Suprapubic skin (tissue), 4 donors: ENCODE measurements around the gene APC. TPM values are rescaled to one million over a fixed set of nuclear protein-coding genes. Genes with fewer than 3 reads are reported as not detected.
A peak's percentile ranks its signal among the peaks of the same experiment; 100 is the strongest.
"Not testable (repeated sequence)": the region's sequence is repeated elsewhere in the genome, so short reads cannot be mapped to it uniquely, and the experiment has no call there.

Source experiments
- DNase-seq, 2 donors: peaks; one replicate each; pipeline ENCODE4 v3.0.0-alpha.2; 2019; ENCODE audit warnings: low spot score in 2 of 2
- H3K27ac ChIP-seq: fragments of 200-600 bp; sonication (generic); one replicate; pipeline ENCODE4 v1.5.1; 2019
- H3K27me3 ChIP-seq: fragments of 200-600 bp; sonication (generic); one replicate; pipeline ENCODE4 v1.5.1; 2019
- H3K36me3 ChIP-seq: fragments of 200-600 bp; sonication (generic); one replicate; pipeline ENCODE4 v1.5.1; 2019
- H3K4me1 ChIP-seq: fragments of 200-600 bp; sonication (generic); one replicate; pipeline ENCODE4 v1.5.1; 2019
- H3K4me3 ChIP-seq: fragments of 200-600 bp; sonication (generic); one replicate; pipeline ENCODE4 v1.5.1; 2019; ENCODE audit warnings: mild to moderate bottlenecking
- H3K9me3 ChIP-seq: fragments of 200-600 bp; sonication (generic); one replicate; pipeline ENCODE4 v1.5.1; 2019
- EP300 ChIP-seq: sonication (generic); formaldehyde crosslinking; IDR thresholded peaks from one replicate; pipeline ENCODE4 v1.6.1; 2017; ENCODE audit warnings: antibody characterized with exemption
- POLR2A ChIP-seq, 2 donors: fragments of 450-650 bp; IDR thresholded peaks; one replicate each; pipeline ENCODE4 v1.6.1; 2017; ENCODE audit warnings: antibody characterized with exemption in 2 of 2, mild to moderate bottlenecking in 2 of 2, moderate library complexity in 2 of 2
- POLR2AphosphoS5 ChIP-seq, 3 donors: sonication (generic); formaldehyde crosslinking; IDR thresholded peaks; one replicate each; pipeline ENCODE4 v1.6.1; 2017; ENCODE audit warnings: antibody characterized with exemption in 3 of 3
- WGBS: methylation state at CpG from one replicate; pipeline ENCODE4 v1.1.5; 2018; 5-methylcytosine and 5-hydroxymethylcytosine counted together
- total RNA-seq, 4 donors: library from RNA; depleted of rRNA; stranded (reverse); fragments of >200 nt; gene quantifications; one replicate each; pipeline ENCODE4 v1.1.0, GENCODE V29; 2016
- TF ChIP-seq, protein P1 (sequence below), 2 donors: fragments of 200-600 bp in 1 of 2; fragments of 450-650 bp in 1 of 2; sonication (generic) in 1 of 2; IDR thresholded peaks; one replicate each; pipeline ENCODE4 v1.5.1; 2016 to 2019; ENCODE audit warnings: antibody characterized with exemption in 2 of 2, mild to moderate bottlenecking in 1 of 2, moderate library complexity in 1 of 2

APC gene
- total RNA-seq, 4 donors from 2014 or later: 40.8 to 76.4 (median 53.9) TPM

- no peak overlapping the region for H3K27ac ChIP-seq
- DNase-seq: no peak
- H3K27me3 ChIP-seq: no peaks in the 10 kb centered on the region
- H3K36me3 ChIP-seq: no peaks in the 10 kb centered on the region
- no peak overlapping the region for H3K4me3 ChIP-seq
- no peak for TF ChIP-seq EP300
- TF ChIP-seq POLR2A (IDR thresholded peaks at IDR 0.05): no peak
- TF ChIP-seq, protein P1, sequence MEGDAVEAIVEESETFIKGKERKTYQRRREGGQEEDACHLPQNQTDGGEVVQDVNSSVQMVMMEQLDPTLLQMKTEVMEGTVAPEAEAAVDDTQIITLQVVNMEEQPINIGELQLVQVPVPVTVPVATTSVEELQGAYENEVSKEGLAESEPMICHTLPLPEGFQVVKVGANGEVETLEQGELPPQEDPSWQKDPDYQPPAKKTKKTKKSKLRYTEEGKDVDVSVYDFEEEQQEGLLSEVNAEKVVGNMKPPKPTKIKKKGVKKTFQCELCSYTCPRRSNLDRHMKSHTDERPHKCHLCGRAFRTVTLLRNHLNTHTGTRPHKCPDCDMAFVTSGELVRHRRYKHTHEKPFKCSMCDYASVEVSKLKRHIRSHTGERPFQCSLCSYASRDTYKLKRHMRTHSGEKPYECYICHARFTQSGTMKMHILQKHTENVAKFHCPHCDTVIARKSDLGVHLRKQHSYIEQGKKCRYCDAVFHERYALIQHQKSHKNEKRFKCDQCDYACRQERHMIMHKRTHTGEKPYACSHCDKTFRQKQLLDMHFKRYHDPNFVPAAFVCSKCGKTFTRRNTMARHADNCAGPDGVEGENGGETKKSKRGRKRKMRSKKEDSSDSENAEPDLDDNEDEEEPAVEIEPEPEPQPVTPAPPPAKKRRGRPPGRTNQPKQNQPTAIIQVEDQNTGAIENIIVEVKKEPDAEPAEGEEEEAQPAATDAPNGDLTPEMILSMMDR (IDR thresholded peaks at IDR 0.05): no peak
- no peak for TF ChIP-seq POLR2AphosphoS5 (IDR thresholded peaks at IDR 0.05)
- H3K4me1 ChIP-seq: peaks cover 6% of the 10 kb centered on the region
- H3K9me3 ChIP-seq: no peaks in the 10 kb centered on the region
- WGBS: 72% methylated on average over 5 of the region's 5 CpGs
Measured at GRCh38 chr5:112846556-112846955, 108.9 kb downstream of the APC start.

DNA sequence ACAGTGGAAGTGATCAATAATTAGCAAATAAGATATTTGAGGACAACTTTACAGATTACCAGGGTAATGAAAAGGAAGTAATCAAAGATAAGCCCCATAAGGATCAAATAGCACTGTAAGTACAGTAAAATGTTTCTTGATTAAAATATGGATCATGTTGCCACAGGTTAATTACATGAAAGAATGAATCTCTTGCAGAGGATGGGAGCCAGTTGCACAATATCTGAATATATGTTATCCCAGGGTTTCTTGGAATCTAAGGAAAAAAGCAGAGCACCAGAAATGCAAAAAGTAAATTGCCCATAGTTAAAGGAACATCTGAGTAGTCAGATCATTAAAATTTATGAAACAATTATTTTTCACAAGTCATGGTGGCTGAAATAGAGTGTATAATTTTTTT lies 109.6 kb downstream of the APC start:
- no peaks in the 10 kb centered on the region for H3K9me3 ChIP-seq
- no peaks in the 10 kb centered on the region for H3K36me3 ChIP-seq
- no peak for DNase-seq
- no peak for TF ChIP-seq POLR2A (IDR thresholded peaks at IDR 0.05)
- no peak for TF ChIP-seq POLR2AphosphoS5 (IDR thresholded peaks at IDR 0.05)
- TF ChIP-seq EP300: no peak
- TF ChIP-seq, protein P1 (IDR thresholded peaks at IDR 0.05): no peak
- H3K27ac ChIP-seq: no peak overlapping the region
- H3K27me3 ChIP-seq: no peaks in the 10 kb centered on the region
- no peak overlapping the region for H3K4me3 ChIP-seq
- H3K4me1 ChIP-seq: peaks cover 6% of the 10 kb centered on the region

- no peaks in the 10 kb centered on the region for H3K27me3 ChIP-seq
- peaks cover 6% of the 10 kb centered on the region for H3K4me1 ChIP-seq
- TF ChIP-seq POLR2A (IDR thresholded peaks at IDR 0.05) (no peak), POLR2AphosphoS5 (IDR thresholded peaks at IDR 0.05) (no peak), EP300 (no peak)
- TF ChIP-seq, protein P1 (IDR thresholded peaks at IDR 0.05): peak; percentile 12 to 47
- H3K27ac ChIP-seq: no peak overlapping the region
- H3K4me3 ChIP-seq: no peak overlapping the region
- no peaks in the 10 kb centered on the region for H3K36me3 ChIP-seq
- 44% methylated on average over 8 of the region's 8 CpGs for WGBS
- no peaks in the 10 kb centered on the region for H3K9me3 ChIP-seq
- DNase-seq: no peak
Measured at GRCh38 chr5:112848116-112848811, 110.6 kb downstream of the APC start.

DNA sequence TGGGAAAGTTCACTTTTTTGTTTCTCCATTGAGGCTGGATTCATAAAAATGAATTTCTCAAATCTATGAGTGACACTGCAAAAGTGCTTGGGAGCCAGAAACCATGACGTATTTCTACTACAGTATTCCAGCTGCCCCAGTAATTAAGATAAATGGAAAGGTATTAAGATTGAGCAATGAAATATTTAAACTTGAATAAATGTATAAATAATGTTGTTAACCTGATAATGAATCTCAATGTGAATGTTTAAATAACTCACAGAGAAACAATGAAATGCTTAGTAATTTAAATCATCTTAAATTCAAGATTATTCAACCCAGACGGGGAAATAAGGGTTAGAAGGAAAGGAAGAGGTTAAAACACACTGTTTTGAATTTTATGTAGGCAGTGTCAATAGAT lies 112.2 kb downstream of the APC start:
- no peak for DNase-seq
- Histone ChIP-seq H3K9me3 (no peaks in the 10 kb centered on the region), H3K27ac (no peak overlapping the region), H3K27me3 (peaks cover 5% of the 10 kb centered on the region), H3K36me3 (no peaks in the 10 kb centered on the region), H3K4me3 (no peak overlapping the region), H3K4me1 (peaks cover 6% of the 10 kb centered on the region)
- TF ChIP-seq POLR2A (IDR thresholded peaks at IDR 0.05): no peak
- WGBS: 66% methylated on average over 2 of the region's 2 CpGs

- Histone ChIP-seq H3K27ac (no peak overlapping the region), H3K27me3 (peaks cover 5% of the 10 kb centered on the region), H3K4me1 (no peaks in the 10 kb centered on the region), H3K4me3 (no peak overlapping the region), H3K9me3 (no peaks in the 10 kb centered on the region), H3K36me3 (no peaks in the 10 kb centered on the region)
- 90% methylated on average over 1 of the region's 1 CpG for WGBS
- no peak for DNase-seq
- TF ChIP-seq EP300 (no peak), POLR2AphosphoS5 (IDR thresholded peaks at IDR 0.05) (no peak), POLR2A (IDR thresholded peaks at IDR 0.05) (no peak)
- TF ChIP-seq, protein P1 (IDR thresholded peaks at IDR 0.05): no peak
Measured at GRCh38 chr5:112854651-112855050, 117.0 kb downstream of the APC start.

DNA sequence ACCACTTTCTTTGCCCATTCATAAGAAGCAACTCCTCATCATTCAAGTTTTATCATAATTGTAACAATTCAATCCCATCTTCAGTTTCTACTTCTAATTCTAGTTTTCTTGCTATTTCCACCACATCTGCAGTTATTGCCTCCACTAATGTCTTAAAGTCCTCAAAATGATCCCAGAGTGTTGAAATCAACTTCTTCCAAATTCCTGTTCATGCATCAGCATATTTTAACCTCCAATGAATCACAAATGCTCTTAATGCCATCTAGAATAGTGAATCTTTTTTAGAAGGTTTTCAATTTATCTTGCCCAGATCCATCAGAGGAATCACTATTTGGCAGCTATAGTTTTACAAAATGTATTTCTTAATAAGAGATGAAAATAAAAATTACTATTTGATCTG lies 120.2 kb downstream of the APC start:
- Histone ChIP-seq H3K4me3 (no peak overlapping the region), H3K4me1 (peaks cover 20% of the 10 kb centered on the region), H3K27me3 (peaks cover 5% of the 10 kb centered on the region), H3K9me3 (no peaks in the 10 kb centered on the region), H3K36me3 (no peaks in the 10 kb centered on the region), H3K27ac (no peak overlapping the region)
- DNase-seq: no peak
- TF ChIP-seq, protein P1 (IDR thresholded peaks at IDR 0.05): no peak
- TF ChIP-seq EP300 (no peak), POLR2A (IDR thresholded peaks at IDR 0.05) (no peak), POLR2AphosphoS5 (IDR thresholded peaks at IDR 0.05) (no peak)

GRCh38 chr5:112860571-112860928 lies 122.9 kb downstream of the APC start:
- not testable (repeated sequence) for H3K9me3 ChIP-seq, H3K27me3 ChIP-seq, DNase-seq
- H3K4me3 ChIP-seq: peak overlapping the region; percentile 77
- WGBS: 70% methylated on average over 11 of the region's 11 CpGs
- peaks cover 31% of the 10 kb centered on the region for H3K4me1 ChIP-seq
- peak overlapping the region; percentile 86 for H3K27ac ChIP-seq
- peaks cover 16% of the 10 kb centered on the region for H3K36me3 ChIP-seq
